Lung microvascular endothelial cell (primary cell): ENCODE measurements around the gene SRMS. TPM values are rescaled to one million over a fixed set of nuclear protein-coding genes. Genes with fewer than 3 reads are reported as not detected.
"Not testable (repeated sequence)": the region's sequence is repeated elsewhere in the genome, so short reads cannot be mapped to it uniquely, and the experiment has no call there.

ENCODE experiments used
- DNase-seq, 2 donors: peaks; one replicate each; pipeline versions ENCODE4 v3.0.0 to v3.0.0-alpha.2; 2010; ENCODE audit warnings: low read depth in 2 of 2
- total RNA-seq: library from RNA; depleted of rRNA; stranded (reverse); fragments of >200 nt; gene quantifications from 2 replicates; pipeline ENCODE4 v1.2.1, GENCODE V29; 2014

Gene SRMS
- total RNA-seq, 1 donor from 2014 or later = not detected

- no peak for DNase-seq
These were observed 31.6 kb upstream of the SRMS start for GRCh38 chr20:63579017-63579694.

- DNase-seq = no peak
These were observed 30.9 kb upstream of the SRMS start for GRCh38 chr20:63578224-63579016.

DNA sequence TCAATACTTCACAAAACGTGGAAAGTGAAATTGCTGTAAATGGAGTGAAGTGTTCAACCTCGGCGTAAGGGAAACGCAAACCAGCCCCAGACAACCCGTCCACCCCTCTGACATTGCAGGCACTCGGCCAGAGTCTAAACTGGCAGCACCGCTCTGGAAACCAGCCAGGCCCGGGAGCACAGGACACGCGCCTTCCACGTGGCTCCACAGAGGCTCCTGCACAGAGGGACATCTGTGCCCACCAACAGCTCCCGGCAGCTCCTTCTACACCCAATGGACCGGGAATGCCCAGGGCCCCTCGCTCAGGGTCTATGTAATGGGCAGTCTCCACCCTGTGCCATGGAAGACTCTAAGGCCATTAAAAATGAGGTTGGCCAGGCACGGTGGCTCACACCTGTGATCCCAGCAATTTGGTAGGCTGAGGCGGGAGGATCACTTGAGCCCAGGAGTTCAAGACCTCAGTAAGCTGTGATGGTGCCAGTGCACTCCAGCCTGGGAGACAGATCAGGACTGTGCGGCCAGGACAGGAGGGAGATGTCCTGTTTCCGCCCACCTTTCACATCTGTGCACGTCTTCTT lies 29.9 kb upstream of the SRMS start:
- DNase-seq = peak in 1 of 2 donors; percentile 74

DNA sequence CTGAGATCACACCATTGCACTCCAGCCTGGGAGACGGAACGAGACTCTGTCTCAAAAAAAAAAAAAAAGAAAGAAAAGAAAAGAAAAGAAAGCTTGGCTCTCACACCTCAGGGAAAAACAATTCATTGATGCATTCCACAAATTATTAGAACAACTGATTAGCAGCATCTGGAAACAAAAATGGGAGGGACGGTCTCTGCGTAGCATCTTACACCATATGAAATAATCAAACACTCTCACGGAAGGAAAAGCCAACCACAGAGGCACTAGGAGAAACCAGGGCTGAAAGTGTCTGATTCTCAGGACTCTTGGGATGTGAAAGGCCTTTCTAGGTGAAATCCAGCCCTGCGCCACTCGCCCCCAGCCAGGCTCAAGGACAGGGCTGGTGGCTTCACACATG lies 28.8 kb upstream of the SRMS start:
- no peak for DNase-seq

GRCh38 chr20:63574829-63575743 lies 27.5 kb upstream of the SRMS start:
- no peak for DNase-seq

- peak; percentile 67 to 80 for DNase-seq
These were observed 26.7 kb upstream of the SRMS start, which contains the start of gene HELZ2 for GRCh38 chr20:63574156-63574828. Gene HELZ2, minus strand, starts transcription at chr20:63574239. Its CDS starts 1,854 bp downstream, at chr20:63572385.

DNA sequence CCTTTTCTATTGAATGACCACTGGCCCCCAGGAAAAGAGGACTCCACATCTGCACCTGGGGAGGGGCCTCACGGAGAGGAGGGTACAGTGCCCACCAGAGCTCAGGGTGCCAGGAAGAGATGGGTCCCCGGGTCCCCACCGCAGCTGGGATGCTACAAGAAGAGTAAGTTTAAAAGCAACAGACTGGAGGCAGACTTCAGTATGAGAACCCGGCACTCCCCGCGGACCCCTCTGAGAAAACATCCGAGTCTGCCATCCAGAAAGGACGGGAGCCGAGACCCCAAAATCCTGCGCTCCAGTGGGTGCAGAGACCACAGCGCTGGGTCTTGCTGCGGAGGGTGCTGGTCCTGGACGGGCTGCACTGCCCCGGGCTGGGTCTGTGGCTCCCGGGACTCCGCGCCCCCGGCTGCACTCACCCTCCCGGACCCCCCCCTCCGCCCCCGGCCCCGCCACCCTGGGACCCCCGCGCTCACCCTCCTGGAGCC lies 26.1 kb upstream of the SRMS start:
- no peak for DNase-seq

- DNase-seq = peak; percentile 24 to 40
These were observed 25.5 kb upstream of the SRMS start for GRCh38 chr20:63572788-63573646.

- DNase-seq = no peak
These were observed 24.7 kb upstream of the SRMS start for GRCh38 chr20:63572071-63572787.

- DNase-seq = not testable (repeated sequence)
These were observed 23.5 kb upstream of the SRMS start for GRCh38 chr20:63571087-63571478.

DNA sequence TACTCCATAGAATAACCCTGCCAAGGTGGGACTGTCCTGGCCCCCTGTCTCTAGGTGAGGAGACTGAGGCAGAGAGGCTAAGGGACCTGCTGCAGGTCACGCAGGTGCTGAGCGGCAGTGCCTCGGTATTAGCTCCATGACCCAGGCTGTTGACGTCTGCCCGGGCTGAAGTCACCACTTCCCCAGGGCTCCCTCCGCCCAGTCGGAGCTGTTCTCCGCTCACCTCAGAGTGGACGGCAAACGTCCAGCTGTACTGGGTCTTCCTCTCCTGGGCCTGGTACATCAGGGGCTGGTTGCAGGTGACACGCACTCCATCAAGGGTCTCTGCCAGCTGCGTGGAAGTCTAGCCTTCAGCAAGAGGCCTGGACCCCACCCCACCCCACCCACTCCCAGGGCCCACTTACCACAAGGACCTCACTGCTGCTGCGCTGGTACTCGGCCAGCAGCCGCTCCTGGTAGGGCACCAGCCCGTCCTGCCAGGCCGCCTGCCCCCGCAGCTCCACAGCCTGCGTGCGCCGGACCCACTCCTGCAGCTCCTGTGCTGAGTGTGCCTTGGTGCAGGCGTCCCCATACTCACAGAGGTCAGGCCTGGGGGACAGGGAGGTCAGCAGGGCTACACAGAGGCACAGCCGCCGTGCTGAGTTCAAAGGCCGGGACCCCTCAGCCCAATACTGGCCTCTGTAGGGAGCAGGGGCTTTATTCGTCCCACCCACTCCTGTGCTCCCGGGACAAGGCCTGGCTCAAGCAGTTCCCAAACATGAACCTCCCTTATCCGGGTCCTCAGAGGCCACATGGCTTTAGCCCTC lies 22.9 kb upstream of the SRMS start:
- no peak for DNase-seq

- no peak for DNase-seq
These were observed 21.7 kb upstream of the SRMS start for GRCh38 chr20:63568986-63569949.

DNA sequence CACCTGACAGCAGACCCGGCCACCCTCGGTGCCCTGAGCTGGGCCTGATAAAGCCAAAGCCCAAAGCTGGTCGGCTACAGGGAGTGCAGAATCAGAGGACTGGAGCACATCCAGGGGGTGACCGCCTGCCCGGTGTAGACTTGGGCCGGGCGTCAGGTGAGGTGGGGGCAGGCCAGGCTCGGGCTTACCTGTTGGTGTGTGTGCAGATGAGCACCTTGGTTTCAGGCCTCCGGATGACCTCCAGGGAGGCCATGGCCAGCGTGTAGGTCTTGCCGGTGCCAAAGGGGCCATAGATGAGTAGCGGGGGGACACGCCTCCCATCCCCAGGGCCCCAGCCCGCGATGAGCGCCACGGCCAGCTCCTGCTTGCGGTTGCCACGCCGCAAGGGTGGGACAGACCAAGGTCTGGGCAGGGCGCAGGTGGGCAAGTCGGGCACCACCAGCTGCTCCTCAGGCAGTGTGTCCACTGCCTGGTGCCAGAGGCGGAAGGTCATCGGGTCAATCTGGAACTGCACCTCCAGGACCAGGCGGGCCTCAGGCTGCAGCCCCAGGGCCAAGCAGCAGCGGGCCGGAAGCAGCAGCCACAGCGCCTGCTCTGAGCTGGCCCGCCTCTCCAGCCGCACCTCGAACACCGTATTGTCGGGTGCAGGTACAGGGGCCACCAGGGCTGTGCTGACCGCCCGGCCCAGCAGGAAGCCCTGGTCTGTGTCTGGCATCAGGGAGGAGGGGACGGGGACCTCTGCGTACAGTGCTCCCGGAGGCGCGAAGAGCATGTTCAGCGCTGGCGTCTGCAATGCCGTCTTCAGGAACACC lies 20.8 kb upstream of the SRMS start:
- no peak for DNase-seq

- DNase-seq = peak in 1 of 2 donors; percentile 28
These were observed 20.0 kb upstream of the SRMS start for GRCh38 chr20:63567386-63568169.

GRCh38 chr20:63567136-63567385 lies 19.5 kb upstream of the SRMS start:
- no peak for DNase-seq
